Neural cell (in vitro differentiated cells): Measurements from ENCODE around the gene CES2.

Experiments
- EP300 ChIP-seq: fragments of 450-650 bp; conservative IDR thresholded peaks from 2 replicates; pipeline ENCODE4 v1.6.1; 2014; ENCODE audit warnings: antibody characterized with exemption, mild to moderate bottlenecking, moderate library complexity; ENCODE audit not compliant: poor library complexity, severe bottlenecking
- RAD21 ChIP-seq: fragments of 450-650 bp; conservative IDR thresholded peaks from 2 replicates; pipeline ENCODE4 v1.6.1; 2014; ENCODE audit warnings: antibody characterized with exemption, mild to moderate bottlenecking, moderate library complexity
- TF ChIP-seq, protein P1 (sequence below): fragments of 450-650 bp; IDR thresholded peaks from 2 replicates; pipeline ENCODE4 v1.5.1; 2014; ENCODE audit warnings: antibody characterized with exemption, mild to moderate bottlenecking, moderate library complexity; ENCODE audit not compliant: poor library complexity, severe bottlenecking

DNA sequence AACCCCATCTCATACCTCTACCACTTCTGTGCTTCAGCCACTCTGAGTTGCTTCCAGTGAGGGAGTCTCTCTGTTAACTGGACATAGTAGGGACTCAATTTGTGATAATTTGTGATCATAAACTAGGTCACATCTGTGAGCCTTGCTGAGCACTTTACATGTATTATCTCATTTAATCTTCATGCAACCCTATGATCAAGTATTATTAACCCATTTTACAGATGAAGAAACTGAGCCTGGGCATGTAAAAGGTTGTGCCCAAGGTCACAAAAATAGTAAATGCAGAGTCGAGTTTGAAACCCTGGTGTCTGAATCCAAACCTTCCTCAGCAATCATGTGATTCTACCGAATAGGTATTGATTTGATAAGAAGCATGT is 36.4 kb upstream of the CES2 start:
- no peak for TF ChIP-seq EP300
- TF ChIP-seq, protein P1, sequence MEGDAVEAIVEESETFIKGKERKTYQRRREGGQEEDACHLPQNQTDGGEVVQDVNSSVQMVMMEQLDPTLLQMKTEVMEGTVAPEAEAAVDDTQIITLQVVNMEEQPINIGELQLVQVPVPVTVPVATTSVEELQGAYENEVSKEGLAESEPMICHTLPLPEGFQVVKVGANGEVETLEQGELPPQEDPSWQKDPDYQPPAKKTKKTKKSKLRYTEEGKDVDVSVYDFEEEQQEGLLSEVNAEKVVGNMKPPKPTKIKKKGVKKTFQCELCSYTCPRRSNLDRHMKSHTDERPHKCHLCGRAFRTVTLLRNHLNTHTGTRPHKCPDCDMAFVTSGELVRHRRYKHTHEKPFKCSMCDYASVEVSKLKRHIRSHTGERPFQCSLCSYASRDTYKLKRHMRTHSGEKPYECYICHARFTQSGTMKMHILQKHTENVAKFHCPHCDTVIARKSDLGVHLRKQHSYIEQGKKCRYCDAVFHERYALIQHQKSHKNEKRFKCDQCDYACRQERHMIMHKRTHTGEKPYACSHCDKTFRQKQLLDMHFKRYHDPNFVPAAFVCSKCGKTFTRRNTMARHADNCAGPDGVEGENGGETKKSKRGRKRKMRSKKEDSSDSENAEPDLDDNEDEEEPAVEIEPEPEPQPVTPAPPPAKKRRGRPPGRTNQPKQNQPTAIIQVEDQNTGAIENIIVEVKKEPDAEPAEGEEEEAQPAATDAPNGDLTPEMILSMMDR: no peak
- no peak for TF ChIP-seq RAD21
